Activated CD4-positive, alpha-beta T cell treated with anti-CD3 and anti-CD28 coated beads, Interleukin-10, Interleukin-2, amounts not matched to agents 100 ng/mL and 50 ng/mL, durations not matched to agents 16 hours and 8 hours (primary cell): ENCODE data around the gene IRX1.

ENCODE experiments used
- DNase-seq: peaks from one replicate; pipeline ENCODE4 v3.0.0-alpha.2; 2020

IRX1 gene

DNA sequence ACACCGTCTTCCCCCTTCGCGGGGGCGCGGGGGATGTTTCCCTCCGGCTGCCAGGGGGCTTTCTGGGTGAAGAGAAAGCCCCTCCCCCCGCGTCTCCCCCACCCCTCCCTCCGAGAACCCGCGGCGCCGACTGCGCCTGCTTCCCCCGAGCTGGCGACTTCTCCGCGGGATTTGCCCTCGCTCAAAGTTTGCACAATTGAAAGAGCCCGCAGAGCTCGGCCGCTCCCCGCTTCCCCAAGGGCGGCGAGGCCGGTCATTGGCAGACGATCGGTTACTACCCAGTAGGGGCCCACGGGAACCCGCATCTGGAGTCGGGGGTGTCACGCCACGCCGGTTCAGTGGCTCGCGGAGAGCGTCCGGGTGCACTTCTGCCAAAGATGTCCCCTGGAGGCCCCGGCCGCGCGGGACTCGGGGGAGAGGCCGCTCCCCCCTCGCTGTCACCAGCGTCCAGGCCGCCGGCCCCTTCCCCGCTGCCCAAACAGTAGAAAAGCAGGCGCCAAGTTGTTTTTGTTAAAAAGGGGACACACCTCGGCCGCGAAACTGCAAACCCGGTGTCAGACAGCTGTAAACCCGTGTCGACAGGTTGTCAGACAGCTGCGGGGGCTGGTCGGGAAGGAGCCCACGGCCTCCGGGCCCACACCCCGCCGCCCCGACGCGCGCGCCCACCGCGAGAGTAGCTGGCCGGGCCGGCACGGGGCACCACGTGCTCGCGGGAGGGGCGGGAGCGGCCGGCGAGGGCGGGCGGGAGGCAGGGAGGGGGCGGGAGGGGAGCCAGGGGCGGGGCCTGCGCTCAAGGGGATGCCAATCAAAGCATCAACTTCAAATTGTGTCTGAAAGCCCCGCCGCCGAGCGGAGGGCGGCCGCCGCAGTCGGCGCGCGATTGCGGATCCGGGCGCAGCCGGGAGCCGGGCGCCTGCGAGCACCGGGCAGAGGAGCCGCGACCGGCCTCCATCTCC is at the start of gene IRX1:
TSS of gene IRX1 (plus strand) at position 827 of the 956 bp plus-strand sequence. CDS start 274 bp downstream, outside the sequence.
- no peak for DNase-seq

DNA sequence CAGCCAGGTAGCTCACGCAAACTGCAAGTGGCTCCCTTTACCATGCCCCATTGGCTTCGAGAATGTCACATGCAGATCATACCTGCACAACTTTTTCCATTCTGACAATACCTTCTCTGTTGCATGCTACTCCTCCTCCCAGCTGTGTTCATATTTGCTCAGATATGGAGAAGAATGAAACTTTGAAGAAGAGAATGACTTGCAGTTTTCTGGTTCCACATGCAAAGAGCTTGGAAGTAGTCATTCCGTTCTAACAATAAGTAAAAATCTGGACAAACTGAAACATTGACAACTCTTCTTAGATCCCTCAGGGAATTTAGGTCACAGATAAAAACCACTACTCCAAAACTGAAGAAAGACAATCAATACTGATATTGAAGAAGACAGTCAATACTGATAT is 49.6 kb upstream of the IRX1 start:
- no peak for DNase-seq

DNA sequence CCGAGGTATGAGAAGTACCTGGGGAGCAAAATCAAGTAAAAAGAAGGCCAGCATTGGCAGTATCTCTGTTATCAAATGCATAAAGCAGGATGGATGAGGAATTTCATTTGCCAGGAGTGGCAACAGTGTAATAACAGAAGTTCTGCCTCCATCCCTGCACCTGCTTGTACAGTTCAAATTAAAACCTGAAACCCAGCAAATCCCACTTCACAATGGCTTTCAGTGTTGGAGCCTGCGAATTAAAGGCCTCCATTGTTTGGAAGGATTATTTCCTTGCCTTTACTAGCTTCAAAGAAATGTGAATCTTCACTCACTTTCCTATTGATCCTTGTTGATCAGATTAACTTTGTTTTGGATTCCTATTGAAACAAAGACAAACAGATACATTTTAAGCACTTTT is 31.5 kb upstream of the IRX1 start:
- DNase-seq: no peak

DNA sequence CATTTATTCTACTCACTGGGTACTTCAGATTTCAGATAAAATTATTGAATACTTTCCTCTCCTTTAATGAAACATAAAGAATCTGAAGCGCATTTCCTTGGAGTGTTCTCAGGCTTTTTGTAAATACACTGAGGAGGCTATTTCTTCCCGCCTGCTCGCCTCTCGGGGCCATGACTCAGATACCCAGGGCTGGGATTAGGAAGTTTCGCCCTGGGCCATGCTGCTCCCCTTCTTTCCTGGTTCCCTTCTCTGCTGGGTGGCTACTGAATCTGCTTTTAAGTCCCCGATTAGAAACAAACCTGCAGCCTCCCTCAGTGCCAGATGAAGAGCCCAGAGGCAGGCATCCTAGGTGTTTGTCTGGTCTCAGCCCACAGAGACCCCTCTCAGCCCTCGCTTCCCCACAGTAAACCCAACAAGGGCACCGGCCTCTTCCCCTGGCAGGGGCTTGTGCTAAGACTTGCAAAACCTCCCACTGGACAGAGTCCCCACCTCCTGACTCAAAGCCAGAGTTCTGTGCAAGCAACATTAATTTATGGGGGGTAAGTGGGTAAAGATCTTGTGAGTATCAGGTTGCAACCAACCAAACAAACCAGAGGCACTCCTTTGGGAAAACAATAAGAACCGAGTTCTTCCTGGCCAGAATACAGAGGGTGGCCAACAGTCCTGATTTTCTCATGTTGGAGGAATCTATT is 30.7 kb upstream of the IRX1 start:
- DNase-seq: no peak

DNA sequence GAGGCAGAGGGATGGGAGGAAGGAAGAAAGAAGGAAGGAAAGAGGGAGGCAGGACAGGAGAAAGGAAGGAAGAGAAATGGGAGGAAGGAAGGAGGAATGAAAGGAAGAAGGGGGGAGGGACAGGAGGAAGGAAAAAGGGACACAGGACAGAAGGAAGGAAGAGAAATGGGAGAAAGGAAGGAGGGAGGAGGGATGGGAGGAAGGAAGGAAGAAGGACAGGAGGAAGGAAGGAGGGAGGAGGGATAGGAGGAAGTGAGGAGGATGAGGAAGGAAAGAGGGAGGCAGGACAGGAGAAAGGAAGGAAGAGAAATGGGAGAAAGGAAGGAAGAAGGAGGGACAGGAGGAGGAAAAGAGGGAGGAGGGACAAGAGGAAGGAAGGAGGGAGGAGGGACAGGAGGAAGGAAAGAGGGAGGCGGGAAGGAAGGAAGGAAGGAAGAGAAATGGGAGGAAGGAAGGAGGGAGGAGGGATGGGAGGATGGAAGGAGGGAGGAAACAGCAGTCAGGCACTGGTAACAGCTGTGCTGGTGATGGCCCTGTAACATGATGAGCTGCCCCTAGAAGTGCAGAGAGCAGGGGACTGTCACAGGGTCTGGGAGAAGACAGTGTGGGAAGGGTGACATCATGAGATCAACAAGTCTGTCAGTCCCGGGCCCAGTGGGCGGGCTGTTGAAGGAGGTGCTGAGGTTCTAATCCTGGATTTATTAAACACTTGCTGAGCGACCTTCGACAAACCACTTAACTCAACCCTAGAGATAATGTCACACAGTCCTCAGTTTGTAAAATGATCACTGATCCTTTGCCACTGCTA is 10.7 kb upstream of the IRX1 start:
- no peak for DNase-seq

DNA sequence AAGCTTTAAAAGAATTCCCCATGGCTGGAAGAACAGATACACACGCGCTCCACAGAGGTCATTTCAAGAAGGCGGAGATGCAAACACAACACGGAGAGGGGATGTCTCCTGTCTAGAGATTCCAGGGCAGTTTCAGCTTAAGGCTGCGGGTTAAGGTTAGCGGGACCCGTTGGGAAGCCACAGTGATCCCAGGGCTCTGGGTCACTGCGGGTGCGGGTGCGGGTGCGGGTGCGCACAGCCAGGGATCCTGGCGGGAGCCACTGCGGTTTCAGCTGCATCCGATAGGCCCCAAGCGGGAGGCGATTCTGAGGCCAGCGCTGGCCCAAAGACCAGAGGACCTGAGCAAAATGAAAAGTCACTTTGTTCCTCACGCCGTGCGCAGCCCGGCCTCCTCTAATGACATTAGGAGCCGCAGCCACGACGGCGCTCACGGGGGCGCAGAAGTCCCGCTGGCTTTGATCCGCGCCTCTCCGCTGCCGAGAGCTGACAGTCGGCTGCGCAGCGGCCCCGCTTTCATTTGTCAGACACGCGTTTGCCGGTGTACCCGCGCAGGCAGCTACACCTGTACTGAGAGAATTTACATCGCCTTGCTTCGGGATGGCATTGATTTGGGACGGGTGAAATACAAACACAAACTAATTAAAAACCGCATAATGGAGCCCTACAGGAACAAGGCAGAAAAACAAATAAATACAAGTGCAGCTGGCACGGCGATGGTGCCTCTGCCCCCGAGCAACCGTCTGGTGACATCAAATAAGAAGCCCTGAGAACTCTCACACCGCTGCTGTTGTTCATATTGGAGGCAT is 5.3 kb upstream of the IRX1 start:
- no peak for DNase-seq

DNA sequence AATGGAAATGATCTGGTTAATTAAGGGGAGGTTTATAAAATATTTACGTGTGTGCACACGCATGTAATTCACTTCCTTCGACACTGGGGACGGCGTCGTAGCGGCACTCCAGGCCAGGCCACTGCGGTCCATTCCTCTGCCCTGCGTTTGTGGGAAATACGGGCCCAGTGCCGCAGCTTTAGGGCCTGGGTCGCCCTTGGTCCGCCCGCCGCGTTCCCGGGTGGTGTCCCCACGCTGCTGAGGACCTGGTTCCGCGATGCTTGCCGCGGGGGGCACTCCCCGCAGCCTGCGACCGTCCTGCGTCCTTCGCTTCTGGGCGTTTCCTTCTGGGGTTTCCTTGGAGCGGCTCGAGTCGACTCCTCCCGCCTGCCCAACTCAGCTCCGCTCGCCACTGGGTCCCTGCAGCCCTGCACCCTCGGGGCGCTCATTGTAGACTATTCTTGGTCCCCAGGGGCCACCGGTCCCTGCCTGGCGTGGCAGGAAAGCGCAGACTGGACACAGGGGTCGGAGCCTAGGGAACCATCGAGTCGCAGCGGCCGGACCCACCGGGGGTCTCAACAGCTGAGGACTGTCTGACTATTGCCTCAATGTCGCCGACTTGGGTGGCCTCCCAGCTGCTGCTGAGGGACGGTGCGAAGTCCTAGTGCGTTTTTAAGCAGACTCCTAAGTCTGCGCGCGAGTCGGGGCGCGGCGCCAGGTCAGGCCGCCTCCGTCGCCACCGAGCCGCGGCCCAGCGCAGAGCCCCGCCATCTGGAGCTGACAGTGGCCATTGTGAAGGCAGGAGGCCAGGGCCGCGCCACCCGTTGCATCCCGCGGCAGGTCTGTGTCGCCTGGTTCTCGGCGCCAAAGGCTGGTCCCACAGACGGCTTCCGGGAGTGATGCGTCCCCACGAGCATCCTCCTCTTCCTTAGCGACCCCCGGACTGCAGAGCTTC is 4.4 kb upstream of the IRX1 start:
- DNase-seq: no peak

DNA sequence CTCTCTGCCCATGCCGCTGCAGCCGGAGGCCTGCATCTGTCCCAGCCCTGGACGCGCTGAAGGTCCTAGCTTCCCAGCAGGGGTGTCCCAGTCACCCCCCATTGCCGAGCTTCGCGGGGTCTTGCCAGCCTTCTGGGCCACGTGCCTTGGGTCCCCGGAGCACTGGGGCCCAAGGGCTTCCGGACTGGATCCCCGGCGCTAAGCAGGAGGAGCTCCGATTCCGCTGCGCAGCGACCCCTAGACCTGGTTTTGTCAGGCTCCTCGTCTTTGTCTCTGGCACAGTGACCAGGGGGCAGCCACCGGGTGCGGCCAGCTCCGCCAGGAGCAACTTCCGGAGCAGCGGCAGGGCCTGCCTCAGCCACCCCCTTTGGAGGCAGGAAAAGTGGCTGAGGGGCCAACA is 3.3 kb upstream of the IRX1 start:
- no peak for DNase-seq

DNA sequence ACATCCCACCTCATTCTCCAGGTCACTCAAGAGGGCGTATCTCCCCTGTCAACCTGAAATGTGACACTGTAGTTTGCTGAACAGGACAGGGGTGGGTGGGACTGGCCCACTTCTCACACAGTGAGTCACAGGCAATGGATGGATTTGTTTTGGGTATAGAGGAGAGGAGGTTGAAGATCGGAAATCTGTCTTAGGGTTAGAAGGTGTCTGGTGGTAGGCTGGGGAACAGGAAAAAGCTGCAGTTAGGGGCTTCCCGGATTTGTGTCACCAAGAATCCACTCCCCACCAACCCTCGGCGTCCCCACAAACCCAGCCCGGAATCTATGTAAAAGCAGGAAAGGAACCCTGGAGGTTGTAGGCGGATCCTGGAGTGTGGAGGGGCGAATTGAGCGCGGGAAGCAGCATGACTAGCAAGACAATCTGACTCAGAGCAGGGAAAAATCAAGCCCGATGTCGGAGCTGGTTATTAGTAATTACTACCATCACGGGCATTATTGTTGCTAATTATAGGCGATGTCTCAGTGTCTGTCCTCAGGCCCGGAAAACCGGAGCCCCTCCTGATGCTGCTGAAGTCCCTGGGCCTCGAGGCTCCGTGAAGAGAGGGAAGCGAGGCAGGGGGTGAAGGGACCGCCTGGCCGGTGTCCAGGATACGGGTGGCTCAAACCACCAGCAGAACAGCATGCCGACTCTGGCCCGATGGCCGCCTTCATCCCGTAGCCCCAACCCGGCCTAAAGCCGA is 1.7 kb upstream of the IRX1 start:
- no peak for DNase-seq

DNA sequence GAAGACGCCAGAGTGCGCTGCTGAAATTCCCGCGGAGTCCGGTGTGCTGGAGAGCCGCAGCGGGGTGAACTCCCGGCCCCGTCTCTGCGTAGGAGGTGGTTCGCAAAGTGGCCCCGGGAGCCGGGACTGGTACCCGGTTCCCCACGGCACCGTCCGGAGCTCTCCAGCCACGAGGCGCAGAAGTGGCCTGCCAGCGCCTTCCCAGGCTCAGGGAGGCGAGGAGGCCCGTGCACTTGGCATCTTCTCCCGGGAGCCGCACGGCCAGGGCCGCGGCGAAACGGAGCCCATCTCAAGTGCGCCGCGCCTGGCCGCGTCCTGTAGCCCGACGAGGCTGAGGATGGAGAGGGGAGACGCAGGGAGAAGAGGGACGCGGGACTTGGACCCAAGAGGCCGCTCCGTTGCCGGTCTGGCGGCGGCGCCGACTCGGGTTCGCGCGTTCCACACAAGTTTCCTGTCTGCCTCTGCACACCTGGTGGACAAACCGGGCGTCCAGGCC is 1.1 kb upstream of the IRX1 start:
- no peak for DNase-seq

DNA sequence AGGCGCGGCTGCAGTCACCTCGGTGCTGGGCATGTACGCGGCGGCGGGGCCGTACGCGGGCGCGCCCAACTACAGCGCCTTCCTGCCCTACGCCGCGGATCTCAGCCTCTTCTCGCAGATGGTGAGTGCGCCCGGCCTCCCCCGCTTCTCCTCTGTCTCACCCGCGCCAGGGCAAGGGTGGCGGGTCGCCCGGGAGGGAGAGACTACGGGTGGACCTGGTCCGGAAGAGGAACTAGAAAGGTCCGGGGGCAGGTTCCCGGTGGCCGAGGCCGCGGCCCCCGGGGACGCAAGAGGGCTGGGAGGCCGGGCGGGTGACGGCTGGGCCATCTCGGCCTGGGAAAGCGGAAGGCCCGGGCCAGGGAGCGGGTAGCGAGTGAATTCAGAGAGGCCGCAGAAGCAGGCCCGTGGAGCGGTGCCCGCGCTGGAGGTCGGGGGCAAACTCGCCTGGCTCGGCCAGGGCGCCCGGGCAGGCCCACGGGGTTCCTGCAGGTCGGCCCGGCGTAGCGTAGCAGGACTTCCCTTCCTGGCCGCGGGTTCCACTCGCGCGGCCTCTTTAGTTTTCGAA is 711 bp downstream of the IRX1 start:
- no peak for DNase-seq

DNA sequence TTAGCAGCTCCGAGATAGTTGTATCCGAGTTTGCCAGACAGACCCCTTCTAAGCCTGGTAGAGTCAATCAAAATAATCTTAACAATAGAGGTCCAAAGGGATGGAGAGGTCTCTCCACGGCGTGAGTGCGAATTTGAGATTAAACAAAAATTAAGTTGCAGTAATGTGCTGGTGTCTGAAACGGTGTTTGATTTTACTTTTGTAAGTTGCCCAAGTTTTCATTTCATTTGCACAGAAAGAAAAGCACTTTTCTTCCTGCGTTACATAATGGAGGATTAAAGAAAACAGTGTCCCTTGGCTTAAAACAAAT is 1.2 kb downstream of the IRX1 start:
- no peak for DNase-seq

DNA sequence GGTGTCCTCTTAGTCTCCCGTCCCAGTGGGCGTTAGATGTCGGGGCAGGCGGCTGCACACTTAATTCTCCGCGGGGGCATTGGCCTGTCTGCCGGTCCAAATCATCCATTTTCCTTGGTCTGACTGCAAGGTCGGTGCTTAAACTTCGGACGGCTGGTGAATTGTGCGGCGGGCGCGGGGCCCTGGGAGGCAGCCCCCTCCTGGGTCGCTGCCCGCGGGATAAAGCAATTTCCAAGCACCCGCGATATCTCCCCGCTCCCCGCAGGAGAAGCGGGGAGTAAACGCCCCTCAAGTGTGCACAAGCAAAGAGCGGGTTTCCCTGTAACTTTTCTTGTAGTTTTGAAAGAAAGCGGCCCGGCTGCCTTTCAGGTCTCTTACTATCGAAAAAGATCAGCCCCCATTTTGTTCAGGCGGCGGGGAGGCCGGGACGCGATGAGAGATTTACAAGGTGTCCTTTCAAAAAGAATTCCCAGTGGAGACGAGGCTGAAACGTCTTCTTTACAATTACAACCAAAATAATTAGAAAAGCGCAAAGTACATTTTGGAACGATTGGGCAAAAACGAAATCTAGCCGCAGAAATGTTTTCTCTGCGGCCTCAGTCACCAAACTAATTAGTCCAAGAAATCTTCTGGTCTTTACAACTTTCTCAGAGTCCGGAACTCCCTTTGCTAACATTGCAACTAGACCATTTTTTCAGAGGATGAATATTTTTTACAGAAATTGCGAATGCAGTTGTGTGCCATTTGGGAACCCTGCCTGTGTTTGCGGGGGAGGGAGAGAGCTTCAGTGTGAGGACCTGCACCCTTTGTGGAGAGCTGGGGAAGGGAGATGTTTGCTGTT is 1.8 kb downstream of the IRX1 start:
- no peak for DNase-seq

DNA sequence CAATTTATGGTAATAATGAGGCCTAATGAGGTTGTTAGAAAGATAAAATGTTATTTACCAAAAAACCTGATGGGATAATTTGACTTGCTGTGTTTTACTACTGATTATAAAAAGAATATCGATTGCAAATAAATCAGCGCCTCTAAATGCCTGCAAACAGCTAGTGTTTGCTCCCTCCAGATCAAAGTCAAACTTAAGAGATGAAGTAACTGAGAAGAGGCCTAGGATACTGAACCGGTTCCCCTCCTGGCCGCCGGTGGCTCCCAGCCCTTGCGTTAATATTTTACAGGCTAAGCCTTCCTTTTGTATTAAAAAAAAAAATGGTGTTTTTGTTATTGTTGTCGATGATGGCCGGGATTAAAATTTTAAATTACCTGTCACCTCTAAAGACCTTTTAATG is 2.6 kb downstream of the IRX1 start:
- DNase-seq: no peak

DNA sequence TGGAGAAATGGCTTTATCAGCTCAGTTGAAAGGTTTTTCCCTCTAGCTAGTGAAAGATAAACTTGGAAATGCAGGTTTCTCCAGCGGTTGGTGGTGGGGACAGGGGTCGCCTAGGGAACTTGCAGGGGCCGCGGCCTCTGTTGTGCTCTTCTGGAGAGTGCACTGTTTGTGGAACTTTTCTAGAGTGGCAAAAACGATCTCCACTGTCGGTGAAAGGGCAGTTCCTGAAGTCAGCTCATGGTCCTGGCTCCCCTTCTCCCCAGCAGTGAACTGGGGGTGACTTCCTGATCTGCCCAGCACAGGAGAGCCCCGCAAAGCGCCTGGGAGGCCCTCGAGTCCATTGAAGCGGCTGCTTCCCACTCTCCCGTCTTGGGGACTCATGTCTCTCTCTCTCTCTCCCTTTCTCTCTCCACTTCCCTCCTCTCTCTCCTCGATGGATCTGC is 3.2 kb downstream of the IRX1 start:
- no peak for DNase-seq

DNA sequence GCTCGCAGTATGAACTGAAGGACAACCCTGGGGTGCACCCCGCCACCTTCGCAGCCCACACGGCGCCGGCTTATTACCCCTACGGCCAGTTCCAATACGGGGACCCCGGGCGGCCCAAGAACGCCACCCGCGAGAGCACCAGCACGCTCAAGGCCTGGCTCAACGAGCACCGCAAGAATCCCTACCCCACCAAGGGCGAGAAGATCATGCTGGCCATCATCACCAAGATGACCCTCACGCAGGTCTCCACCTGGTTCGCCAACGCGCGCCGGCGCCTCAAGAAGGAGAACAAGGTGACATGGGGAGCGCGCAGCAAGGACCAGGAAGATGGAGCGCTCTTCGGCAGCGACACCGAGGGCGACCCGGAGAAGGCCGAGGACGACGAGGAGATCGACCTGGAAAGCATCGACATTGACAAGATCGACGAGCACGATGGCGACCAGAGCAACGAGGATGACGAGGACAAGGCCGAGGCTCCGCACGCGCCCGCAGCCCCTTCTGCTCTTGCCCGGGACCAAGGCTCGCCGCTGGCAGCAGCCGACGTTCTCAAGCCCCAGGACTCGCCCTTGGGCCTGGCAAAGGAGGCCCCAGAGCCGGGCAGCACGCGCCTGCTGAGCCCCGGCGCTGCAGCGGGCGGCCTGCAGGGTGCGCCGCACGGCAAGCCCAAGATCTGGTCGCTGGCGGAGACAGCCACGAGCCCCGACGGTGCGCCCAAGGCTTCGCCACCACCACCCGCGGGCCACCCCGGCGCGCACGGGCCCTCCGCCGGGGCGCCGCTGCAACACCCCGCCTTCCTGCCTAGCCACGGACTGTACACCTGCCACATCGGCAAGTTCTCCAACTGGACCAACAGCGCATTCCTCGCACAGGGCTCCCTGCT is 3.8 kb downstream of the IRX1 start:
- DNase-seq: peak; percentile 16

DNA sequence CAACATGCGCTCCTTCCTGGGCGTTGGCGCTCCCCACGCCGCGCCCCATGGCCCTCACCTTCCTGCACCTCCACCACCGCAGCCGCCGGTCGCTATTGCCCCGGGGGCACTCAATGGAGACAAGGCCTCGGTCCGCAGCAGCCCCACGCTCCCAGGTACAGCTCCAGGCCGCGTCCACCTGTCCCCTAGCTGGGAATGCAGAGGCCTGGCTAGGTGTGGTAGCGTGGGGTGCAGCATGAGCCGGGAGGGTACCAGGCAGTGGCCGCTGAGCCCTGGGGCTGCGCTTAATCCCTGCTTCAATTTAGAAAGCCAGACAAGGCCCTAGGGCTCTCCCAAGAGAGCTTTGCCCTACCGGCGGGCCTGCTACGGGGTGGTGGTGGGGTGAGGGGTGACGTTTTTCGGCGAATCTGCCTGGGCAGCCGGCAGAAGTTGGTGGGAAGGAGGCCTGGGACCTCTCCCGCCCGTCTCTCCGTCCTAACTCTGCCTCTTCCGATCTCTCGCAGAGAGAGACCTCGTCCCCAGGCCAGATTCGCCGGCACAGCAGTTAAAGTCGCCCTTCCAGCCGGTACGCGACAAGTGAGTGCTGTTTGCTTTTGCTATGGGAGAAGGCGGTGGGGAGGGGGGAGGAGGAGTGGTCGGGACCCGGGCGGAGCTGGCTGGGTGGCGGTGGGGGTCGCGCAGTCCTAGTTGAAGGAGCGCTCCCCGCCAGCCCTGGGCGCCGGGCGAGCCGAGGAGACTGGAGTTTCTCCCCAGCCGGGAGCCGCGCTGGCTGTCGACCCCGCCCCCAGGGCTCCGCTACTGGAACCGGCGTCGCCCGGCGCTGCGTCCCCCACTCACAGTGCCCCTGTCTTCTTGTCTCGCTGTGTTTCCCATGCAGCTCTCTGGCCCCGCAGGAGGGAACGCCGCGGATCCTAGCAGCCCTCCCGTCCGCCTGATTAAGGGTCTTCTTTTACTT is 4.8 kb downstream of the IRX1 start:
- DNase-seq: no peak
